Kidney (tissue), 14 donors: ENCODE results near the gene IKZF1. TPM values are rescaled to one million over a fixed set of nuclear protein-coding genes. Genes with fewer than 3 reads are reported as not detected.

ENCODE experiments used
- DNase-seq, 5 donors: peaks; one replicate each; pipeline ENCODE4 v3.0.0-alpha.2; 2013 to 2020
- FAIRE-seq: peaks from 2 replicates; lab custom pipeline; 2012; peaks lifted over from hg19 to GRCh38; lab: Jason Lieb, UNC
- H3K27ac ChIP-seq, 2 donors: one replicate each; pipeline ENCODE4 v1.7.0; 2013; ENCODE audit warnings: low read depth in 2 of 2, low read length in 2 of 2, inconsistent platforms in 1 of 2
- H3K27me3 ChIP-seq: one replicate; pipeline ENCODE4 v1.7.1; 2013; ENCODE audit warnings: low read length, inconsistent platforms; ENCODE audit not compliant: control insufficient read depth, insufficient read depth
- H3K36me3 ChIP-seq, 3 donors: one replicate each; pipeline versions ENCODE4 v1.7.0 to v1.7.1; 2013; ENCODE audit warnings: low read length in 3 of 3, control low read depth in 1 of 3, inconsistent platforms in 1 of 3; ENCODE audit not compliant: insufficient read depth in 3 of 3, control insufficient read depth in 2 of 3
- H3K4me1 ChIP-seq, 3 donors: one replicate each; pipeline versions ENCODE4 v1.7.0 to v1.7.1; 2013; ENCODE audit warnings: low read length in 3 of 3, inconsistent platforms in 1 of 3, low read depth in 1 of 3; ENCODE audit not compliant: control insufficient read depth in 2 of 3, insufficient read depth in 2 of 3
- H3K4me3 ChIP-seq, 3 donors: one replicate each; pipeline versions ENCODE4 v1.7.0 to v1.8.1; 2013; ENCODE audit warnings: low read length in 3 of 3, control low read depth in 1 of 3, inconsistent platforms in 1 of 3
- H3K9ac ChIP-seq, 3 donors: one replicate each; pipeline versions ENCODE4 v1.7.0 to v1.7.1; 2013; ENCODE audit warnings: low read length in 3 of 3, control low read depth in 1 of 3, inconsistent platforms in 1 of 3
- H3K9me3 ChIP-seq, 3 donors: one replicate each; pipeline versions ENCODE4 v1.7.0 to v1.7.1; 2013; ENCODE audit warnings: low read length in 3 of 3, control low read depth in 1 of 3, inconsistent platforms in 1 of 3; ENCODE audit not compliant: control insufficient read depth in 2 of 3, insufficient read depth in 1 of 3
- intact Hi-C: fragments of 100-400 bp; cut with DNase I; formaldehyde crosslinking; loops from one replicate; pipeline ENCODE4 v1.11.1; 2022
- polyA plus RNA-seq: library from polyadenylated mRNA; stranded (reverse); fragments of 350-450 nt; fragmentation: Illumina TruSeq; extraction: RNeasy Lipid Tissue Mini Kit (QIAGEN cat#74804); gene quantifications from one replicate; pipeline ENCODE4 v1.2.3, GENCODE V29; 2014; ENCODE audit warnings: low read depth, low replicate concordance; ENCODE audit not compliant: insufficient read depth
- total RNA-seq: library from RNA; stranded (reverse); fragmentation: NEBNext Ultra II Directional; extraction: Animal tissue kit (Norgen Biotek cat#: 25700); gene quantifications from one replicate; pipeline ENCODE4 v1.2.1, GENCODE V29; 2021
- TF ChIP-seq, protein P1 (sequence below): IDR thresholded peaks from 3 replicates; pipeline ENCODE4 v1.5.1; 2012; ENCODE audit warnings: mild to moderate bottlenecking, moderate library complexity, borderline replicate concordance; ENCODE audit not compliant: insufficient read depth; ENCODE audit errors: extremely low read depth
- donor health status: control.
- donor health status: control.
- donor health status: control.
- donor health status: control.
- donor health status: control.
- donor health status: DM: yes; HTN: yes; CAD: no.
- donor health status: Normal renal cell carcinoma (clear cell type).

IKZF1 gene
- total and polyA plus RNA-seq, 2 donors from 2014 or later: 0.52 to 36.8 TPM

DNA sequence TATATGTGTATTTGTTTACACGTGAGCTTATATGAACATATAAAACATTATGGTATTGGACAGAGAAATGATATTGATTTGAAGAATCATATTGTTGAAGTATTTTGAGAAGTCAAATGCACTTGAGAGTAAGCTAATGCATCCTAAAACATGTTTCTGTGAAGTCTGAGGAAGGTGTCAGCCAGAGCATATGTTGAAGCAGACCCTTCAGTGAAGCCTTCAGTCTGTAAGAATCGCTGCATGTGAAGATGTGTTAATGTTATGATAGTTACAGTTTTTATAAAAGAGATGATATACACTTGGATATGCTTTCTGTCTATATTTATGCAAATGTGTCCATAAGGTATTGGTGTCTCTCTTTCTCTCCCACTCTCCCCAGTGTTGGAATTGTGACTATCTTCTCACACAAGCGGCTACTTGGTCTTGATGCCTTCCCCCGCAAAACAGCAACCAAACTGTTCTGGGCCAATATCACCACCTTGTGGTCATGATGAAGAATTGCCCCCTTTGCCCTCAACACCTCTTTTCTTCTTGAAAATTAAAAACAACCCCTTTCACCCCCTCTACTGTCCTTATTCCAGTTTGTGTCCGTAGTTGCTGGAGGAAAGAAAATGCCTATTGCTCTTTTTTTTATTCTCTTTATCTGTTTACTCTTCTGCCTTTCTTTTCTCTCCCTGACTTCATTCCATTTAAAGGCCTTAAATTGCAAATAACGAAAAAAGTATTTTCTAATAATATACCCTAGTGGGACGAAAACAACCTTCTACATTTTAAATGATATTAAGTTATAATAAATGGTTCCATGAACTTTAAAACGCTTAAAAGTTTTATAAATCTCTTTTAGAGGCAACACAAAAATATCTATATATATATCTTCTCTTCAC lies 64.9 kb downstream of the IKZF1 start:
- FAIRE-seq (no peak), DNase-seq (peak in 1 of 5 donors; percentile 10)
- H3K36me3 ChIP-seq: no peaks in the 10 kb centered on the region
- H3K4me1 ChIP-seq: no peaks in the 10 kb centered on the region
- no peaks in the 10 kb centered on the region for H3K27me3 ChIP-seq
- H3K9me3 ChIP-seq: peaks cover 0 to 8% (median 0%) of the 10 kb centered on the region in 3 donors
- no peak overlapping the region for H3K4me3 ChIP-seq
- intact Hi-C loops: no loop called here
- no peak overlapping the region for H3K9ac ChIP-seq
- TF ChIP-seq, protein P1, sequence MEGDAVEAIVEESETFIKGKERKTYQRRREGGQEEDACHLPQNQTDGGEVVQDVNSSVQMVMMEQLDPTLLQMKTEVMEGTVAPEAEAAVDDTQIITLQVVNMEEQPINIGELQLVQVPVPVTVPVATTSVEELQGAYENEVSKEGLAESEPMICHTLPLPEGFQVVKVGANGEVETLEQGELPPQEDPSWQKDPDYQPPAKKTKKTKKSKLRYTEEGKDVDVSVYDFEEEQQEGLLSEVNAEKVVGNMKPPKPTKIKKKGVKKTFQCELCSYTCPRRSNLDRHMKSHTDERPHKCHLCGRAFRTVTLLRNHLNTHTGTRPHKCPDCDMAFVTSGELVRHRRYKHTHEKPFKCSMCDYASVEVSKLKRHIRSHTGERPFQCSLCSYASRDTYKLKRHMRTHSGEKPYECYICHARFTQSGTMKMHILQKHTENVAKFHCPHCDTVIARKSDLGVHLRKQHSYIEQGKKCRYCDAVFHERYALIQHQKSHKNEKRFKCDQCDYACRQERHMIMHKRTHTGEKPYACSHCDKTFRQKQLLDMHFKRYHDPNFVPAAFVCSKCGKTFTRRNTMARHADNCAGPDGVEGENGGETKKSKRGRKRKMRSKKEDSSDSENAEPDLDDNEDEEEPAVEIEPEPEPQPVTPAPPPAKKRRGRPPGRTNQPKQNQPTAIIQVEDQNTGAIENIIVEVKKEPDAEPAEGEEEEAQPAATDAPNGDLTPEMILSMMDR: no peak
- H3K27ac ChIP-seq: no peak overlapping the region

DNA sequence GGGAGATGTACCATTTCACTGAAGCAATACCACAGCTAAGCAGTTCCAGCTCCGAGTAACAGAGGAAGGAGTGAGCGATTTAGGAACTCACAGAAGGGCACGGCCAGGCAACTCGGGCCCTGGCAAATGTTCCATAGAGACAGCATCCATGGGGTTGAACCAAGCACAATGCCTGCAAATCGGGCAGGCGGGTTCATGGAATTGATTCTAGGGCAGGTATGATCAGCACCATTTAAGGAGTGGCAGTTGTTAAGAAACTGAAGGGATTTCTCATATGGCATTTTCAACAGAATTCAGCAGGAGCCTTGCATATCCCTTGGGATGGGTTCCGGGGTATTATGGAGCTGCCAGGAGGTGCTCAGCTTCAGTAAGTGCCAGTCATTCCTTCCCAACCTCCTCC lies 66.4 kb downstream of the IKZF1 start:
- FAIRE-seq: no peak
- H3K27me3 ChIP-seq: no peaks in the 10 kb centered on the region
- H3K4me1 ChIP-seq: no peaks in the 10 kb centered on the region
- H3K9me3 ChIP-seq: peaks cover 0 to 8% (median 0%) of the 10 kb centered on the region in 3 donors
- no peak overlapping the region for H3K4me3 ChIP-seq
- no peaks in the 10 kb centered on the region for H3K36me3 ChIP-seq
- H3K9ac ChIP-seq: no peak overlapping the region
- H3K27ac ChIP-seq: no peak overlapping the region
- no peak for DNase-seq
- intact Hi-C loops: no loop called here
- TF ChIP-seq, protein P1: no peak

DNA sequence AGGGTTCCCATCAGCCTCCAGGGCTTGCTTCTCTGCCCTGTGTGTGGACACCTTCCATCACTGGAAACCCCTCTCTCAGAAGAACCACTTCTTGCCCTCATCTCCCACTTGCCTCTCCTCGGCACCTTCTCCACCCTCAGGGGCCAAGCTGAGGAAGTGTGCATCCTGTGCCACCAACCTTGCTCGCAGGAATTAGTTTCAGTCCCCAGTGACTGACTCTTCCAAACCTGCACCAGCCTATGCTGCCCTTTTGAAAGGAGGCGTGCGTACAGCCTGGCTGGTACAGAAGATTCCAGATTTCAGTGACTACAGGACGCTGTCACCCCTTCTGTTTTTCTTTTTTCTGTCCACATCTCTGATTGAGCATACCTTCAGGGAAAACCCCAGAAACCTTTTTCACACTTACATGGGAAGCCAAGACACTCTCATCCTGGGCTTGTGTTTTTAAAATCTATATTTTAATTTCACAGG lies 67.1 kb downstream of the IKZF1 start:
- Histone ChIP-seq H3K4me3 (no peak overlapping the region), H3K27me3 (no peaks in the 10 kb centered on the region), H3K9me3 (peaks cover 0 to 8% (median 0%) of the 10 kb centered on the region in 3 donors), H3K4me1 (no peaks in the 10 kb centered on the region), H3K9ac (no peak overlapping the region), H3K36me3 (no peaks in the 10 kb centered on the region), H3K27ac (no peak overlapping the region)
- FAIRE-seq (no peak), DNase-seq (no peak)
- intact Hi-C loops: no loop called here
- TF ChIP-seq, protein P1: no peak
